Activated CD8-positive, alpha-beta memory T cell treated with anti-CD3 and anti-CD28 coated beads, Interleukin-2, amount 50 U/mL, for 1 hour (primary cell): ENCODE measurements around the gene SMCO1.
"Not testable (repeated sequence)": the region's sequence is repeated elsewhere in the genome, so short reads cannot be mapped to it uniquely, and the experiment has no call there.

Experiments used
- DNase-seq: peaks from one replicate; pipeline ENCODE4 v3.0.0-alpha.2; 2020; ENCODE audit errors: extremely low read depth

Gene SMCO1

DNA sequence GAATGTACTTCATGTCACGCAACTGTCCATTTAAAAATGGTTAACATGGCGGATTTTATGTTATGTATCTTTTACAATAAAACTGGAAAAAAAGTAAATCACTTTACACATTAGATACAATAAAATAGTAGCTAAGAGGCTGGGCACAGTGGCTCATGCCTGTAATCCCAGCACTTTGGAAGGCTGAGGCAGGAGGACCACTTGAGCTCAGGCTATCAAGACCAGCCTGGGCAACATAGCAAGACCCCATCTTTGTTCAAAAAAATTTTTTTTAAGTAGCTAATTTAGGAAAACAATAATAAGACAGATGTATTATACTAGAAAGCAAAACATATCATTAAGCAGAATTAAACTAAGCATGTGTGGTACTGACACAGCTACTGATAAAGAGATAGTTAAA is 23.1 kb downstream of the SMCO1 start:
- no peak for DNase-seq

DNA sequence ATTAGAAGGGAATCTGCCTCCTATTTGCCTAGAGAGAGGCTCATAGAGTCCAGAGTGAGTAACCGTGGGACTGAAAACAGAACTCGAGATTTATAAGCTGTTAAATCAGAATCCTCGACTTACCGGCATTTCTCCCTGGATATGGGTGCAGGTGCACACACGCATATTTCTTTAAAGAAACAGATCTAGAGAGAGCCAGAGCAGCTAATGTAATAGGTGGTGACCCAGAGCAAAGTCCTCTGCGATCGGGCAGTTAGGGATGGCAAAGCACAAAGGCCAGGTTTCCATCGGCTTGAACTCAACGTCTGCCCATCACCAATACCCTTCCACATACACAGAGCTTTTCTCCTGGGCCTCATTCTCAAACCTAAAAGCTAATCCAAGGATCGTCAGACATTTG is 25.4 kb downstream of the SMCO1 start:
- no peak for DNase-seq

DNA sequence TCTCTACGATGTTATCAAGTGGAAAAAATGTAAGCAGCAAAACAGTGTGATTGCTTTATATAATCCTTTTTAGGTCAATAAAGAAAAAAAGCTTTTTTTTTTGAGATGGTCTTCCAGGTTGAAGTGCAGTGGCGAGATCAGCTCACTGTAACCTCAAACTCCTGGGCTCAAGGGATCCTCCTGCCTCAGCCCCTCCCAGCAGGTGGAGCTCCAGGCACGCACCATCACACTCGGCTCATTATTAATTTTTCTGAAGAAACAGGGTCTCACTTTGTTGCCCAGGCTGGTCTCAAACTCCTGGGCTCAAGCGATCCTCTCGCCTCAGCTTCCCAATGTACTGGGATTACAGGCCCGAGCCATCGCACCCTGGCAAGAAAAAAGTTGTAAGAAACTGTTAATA is 28.9 kb downstream of the SMCO1 start:
- no peak for DNase-seq

DNA sequence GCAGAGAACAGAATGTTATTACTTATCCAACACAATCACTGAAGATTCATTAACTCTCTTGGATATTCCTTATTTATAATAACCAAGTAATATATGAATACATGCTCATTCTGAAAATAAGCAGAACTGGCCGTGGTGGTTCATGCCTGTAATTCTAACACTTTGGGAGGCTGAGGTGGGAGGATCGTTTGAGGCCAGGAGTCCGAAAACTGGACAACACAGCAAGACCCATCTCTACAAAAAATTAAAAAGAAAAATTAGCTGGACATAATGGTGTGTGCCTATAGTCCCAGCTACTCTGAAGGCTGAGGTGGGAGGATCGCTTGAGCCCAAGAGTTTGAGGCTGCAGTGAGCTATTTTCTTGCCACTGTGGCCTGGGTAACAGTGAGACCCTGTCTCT is 37.5 kb downstream of the SMCO1 start:
- no peak for DNase-seq

DNA sequence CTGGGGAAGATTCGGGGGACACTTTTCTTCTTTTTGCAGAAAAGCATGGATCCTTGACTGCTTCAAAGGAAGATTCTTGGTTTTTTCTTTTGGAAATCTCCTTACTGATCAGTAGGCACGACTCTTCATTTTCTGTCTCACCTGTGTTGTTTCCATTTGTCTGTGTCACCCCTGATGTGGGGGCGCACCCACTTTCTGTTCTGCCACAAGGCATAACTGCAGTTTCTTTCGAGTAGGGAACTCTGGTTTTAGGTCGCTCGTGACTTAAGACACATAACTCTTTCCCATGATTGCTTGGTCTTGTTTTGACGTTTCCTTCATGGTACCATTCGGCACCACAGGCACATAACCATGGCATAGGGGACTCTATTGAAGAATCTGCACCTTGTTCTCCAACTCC is 42.9 kb downstream of the SMCO1 start:
- DNase-seq = no peak

DNA sequence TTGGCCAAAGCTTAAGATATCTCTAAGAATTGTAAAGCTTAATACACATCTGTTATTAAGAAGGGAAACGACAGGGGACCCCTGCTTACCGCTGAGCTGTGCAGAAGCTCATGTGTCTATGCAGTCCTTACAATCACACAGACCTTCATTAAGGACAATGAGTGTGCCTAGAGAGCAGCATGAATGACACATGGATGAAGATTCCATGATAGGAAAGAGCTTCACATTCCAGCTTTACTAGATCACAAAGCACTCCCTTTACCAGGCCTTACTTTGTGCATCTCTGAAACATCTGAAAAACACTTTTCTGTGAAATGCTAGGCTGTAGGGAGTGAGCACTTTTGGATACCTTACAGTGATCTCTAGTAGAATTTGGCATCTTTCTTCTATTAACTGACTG is 43.6 kb downstream of the SMCO1 start:
- no peak for DNase-seq

DNA sequence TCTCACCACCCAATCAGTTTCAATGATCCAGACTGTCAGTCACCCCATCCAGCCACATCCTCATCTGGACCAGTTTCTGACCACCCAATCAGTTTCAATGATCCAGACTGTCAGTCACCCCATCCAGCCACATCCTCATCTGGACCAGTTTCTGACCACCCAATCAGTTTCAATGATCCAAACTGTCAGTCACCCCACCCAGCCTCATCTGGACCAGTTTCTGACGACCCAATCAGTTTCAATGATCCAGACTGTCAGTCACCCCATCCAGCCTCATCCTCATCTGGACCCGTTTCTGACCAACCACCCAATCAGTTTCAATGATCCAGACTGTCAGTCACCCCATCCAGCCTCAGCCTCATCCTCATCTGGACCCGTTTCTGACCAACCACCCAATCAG is 45.0 kb downstream of the SMCO1 start:
- DNase-seq = not testable (repeated sequence)

DNA sequence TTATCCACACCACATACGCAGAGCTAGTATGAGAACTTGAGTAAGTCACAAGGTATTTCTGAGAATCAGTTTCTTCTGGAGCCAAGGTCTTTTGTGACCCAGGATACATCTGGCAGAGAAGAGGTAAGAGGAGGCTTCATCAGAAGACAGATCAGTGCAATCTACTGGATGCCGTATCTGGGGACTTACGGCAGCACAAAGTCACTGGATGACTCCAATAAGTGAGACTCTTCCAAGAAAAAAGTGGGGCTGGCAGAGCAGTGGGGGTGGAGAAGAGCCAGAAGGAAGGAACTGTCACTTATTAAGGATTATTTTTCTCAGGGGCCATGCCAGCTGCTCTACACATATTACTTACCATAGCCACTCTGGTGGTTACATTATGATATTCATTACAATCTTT is 51.3 kb downstream of the SMCO1 start:
- no peak for DNase-seq

DNA sequence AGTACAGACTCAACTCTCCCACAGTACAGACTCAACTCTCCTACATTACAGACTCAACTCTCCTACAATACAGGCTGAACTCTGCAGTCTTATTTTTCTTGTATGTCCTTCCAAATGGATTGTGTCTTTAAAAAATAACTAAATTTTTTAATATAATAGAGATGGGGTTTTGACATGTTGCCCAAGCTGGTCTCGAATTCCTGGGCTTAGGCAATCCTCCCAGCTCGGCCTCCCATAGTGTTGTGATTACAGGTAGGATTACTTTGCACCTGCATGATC is 51.7 kb downstream of the SMCO1 start:
- no peak for DNase-seq

DNA sequence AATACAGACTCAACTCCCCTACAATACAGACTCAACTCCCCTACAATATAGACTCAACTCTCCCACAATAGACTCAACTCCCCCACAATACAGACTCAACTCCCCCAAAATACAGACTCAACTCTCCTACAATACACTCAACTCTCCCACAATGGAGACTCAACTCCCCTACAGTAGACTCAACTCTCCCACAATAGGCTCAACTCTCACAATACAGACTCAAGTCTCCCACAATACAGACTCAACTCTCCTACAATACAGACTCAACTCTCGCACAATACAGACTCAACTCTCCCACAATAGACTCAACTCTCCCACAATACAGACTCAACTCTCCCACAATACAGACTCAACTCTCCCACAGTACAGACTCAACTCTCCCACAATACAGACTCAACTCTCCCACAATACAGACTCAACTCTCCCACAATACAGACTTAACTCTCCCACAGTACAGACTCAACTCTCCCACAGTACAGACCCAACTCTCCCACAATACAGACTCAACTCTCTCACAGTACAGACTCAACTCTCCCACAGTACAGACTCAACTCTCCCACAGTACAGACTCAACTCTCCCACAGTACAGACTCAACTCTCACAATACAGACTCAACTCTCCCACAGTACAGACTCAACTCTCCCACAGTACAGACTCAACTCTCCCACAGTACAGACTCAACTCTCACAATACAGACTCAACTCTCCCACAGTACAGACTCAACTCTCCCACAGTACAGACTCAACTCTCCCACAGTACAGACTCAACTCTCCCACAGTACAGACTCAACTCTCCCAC is 52.3 kb downstream of the SMCO1 start:
- DNase-seq = not testable (repeated sequence)

DNA sequence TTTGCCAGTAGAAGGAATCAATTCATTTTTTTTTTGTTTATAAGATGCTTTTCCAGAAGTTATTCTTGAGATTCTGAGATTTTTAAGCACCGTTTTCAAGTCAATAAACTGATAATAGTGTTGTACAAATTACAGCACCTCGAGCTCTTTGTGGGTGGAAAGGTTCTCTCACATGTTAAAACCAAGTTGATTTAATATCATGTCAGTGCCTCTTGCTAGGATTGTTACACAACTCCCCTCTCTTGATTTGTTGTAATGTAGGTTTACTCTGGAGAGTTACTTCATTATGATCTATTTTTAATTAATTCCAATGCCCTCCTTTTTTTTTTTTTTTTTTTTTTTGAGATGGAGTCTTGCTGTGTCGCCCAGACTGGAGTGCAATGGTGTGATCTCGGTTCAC is 57.1 kb downstream of the SMCO1 start:
- no peak for DNase-seq

DNA sequence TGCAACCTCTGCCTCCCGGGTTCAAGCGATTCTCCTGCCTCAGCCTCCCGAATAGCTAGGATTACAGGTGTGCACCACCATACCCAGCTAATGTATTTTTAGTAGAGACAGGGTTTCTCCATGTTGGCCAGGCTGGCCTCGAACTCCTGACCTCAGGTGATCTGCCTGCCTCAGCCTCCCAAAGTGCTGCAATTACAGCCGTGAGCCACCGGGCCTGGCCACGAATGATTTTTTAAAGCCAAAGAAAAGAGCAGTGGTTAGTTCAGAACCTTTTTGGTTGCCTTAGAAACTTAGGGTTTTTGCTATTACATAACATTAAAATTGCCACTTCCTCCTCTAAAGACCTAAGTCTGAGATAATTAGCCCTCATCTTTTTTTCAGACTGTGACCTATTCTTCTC is 57.7 kb downstream of the SMCO1 start:
- not testable (repeated sequence) for DNase-seq
